ENCODE measurements around the gene APOL2.
"Not testable (repeated sequence)": the region's sequence is repeated elsewhere in the genome, so short reads cannot be mapped to it uniquely, and the experiment has no call there.

APOL2 gene

DNA sequence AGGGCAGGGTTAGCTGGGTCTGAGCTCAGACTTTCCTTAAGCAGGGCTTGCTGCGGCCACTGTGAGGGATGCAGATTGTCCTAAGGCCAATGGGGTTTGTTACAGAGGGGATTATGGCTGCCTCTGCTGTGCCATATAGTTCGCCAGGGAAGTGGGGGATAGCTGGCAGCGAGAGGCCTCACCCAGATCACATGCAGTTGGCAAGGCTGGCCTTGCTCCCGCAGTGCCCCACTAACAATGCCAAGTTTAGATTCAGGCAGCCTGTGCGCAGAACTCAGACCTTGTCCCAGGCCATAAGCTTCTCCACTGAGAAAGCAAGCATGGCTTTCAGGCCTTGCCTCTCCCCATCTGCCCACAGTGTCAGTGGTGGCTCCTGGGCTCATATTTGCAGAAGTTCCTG lies 4.7 kb upstream of the APOL2 start:
- DNase-seq (ENCODE audit: low read depth): no peak

DNA sequence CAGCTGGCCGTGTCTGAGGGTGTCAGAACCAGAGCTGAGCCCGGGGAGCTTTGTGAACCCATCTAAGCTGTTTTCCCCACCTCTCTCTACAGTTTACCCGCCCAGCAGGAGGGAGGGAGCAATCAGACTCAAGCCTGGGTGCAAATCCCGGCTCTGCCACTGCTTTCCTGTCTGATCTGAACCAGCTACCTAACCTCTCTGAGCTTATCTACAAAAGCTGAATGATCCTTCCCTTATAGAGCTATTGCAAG lies 252 bp downstream of the APOL2 start:
- DNase-seq (ENCODE audit: low read depth): no peak

GRCh38 chr22:36238373-36239149 lies 766 bp downstream of the APOL2 start:
- no peak for DNase-seq (ENCODE audit: low read depth)

- no peak for DNase-seq (ENCODE audit: low read depth)
Measured at GRCh38 chr22:36237462-36238372, 1.6 kb downstream of the APOL2 start.

GRCh38 chr22:36236388-36237319 lies 2.7 kb downstream of the APOL2 start:
- DNase-seq (ENCODE audit: low read depth): no peak

- no peak for DNase-seq (ENCODE audit: low read depth)
Measured at GRCh38 chr22:36235585-36235984, 3.7 kb downstream of the APOL2 start.

DNA sequence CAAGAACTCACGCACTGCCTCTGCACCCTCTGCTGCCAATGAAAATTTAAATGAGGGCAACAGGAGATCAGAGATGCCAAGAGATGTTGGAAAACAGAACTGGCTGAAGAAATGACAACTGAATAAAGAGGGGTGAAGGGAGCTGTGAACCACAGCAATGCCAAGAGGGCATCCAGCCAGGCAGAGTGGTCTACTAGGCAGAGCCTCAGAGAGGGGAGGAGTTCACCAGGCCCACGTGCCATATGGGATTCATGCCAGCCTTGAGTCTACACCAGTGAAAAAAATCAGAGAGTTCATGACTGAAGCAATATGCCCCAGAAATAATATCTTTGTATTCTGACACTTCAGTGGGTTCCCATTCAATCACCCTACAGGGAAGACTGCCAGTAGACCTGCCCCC lies 4.4 kb downstream of the APOL2 start:
- DNase-seq (ENCODE audit: low read depth): no peak

- no peak for DNase-seq (ENCODE audit: low read depth)
Measured at GRCh38 chr22:36234213-36234612, 5.1 kb downstream of the APOL2 start.

DNA sequence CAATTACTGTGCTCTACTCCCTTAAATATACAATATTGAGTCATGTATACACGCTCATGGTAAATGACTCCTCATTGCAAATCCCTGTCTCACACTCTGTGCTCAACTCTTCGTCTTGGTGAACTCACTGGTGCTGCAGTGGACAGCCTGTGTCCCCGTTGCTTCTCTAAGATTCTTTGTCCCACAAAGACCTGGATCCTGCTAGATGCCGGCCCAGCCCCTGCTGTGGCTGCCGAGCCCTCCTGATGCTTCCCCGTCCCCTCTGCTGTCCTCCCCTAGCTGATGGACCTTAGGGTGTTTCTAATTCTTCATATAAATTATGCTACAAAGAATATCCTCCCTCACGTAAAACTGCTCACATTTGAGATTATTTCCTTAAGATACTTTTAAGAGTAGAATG lies 5.5 kb downstream of the APOL2 start:
- no peak for DNase-seq (ENCODE audit: low read depth)

GRCh38 chr22:36232715-36233401 lies 6.5 kb downstream of the APOL2 start:
- no peak for DNase-seq (ENCODE audit: low read depth)

- DNase-seq (ENCODE audit: low read depth): not testable (repeated sequence)
Measured at GRCh38 chr22:36231051-36231450, 8.3 kb downstream of the APOL2 start.

- DNase-seq (ENCODE audit: low read depth): not testable (repeated sequence)
Measured at GRCh38 chr22:36229649-36230048, 9.7 kb downstream of the APOL2 start.

GRCh38 chr22:36228944-36229343 lies 10.4 kb downstream of the APOL2 start:
- DNase-seq (ENCODE audit: low read depth): no peak

DNA sequence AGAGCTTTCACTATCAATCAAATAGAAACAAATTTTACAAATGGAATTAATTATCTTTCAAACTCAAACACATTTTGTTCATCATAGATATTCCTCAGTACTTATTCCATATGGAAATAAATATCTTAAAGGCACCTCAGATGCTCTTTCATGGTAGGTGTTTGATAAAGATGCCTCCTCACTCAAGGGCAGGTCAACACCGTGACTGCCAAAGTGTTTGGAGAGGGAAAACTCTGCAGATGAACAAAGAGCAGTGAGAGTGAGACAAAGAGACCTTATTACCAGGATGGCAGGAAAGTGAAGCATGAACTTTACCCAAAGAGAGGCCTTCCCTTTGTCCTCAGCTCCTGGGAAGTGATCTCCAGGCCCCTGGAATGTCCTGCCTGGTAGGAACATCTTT lies 11.0 kb downstream of the APOL2 start:
- not testable (repeated sequence) for DNase-seq (ENCODE audit: low read depth)

- no peak for DNase-seq (ENCODE audit: low read depth)
Measured at GRCh38 chr22:36227806-36228205, 11.5 kb downstream of the APOL2 start.

DNA sequence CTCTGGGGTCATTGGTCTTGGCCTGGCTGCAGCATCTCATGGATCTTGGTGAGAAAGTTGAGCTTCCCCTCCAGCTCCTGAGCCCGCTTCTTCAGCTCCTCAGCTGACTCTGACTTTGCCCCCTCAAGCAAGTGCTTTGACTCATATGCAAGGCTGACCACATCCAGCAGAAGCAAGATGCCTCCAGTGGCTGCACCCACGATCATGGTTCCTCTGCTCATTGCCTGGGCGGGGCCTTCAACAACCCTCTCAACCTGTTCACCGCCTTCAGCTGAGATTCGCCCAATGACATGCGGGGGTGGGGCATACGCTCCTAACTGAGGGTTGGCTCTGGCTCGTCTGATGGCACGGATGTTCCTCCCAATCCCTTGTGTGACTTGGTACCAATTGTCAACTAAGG lies 11.9 kb downstream of the APOL2 start:
- no peak for DNase-seq (ENCODE audit: low read depth)

- no peak for DNase-seq (ENCODE audit: low read depth)
Measured at GRCh38 chr22:36226189-36226588, 13.1 kb downstream of the APOL2 start.

DNA sequence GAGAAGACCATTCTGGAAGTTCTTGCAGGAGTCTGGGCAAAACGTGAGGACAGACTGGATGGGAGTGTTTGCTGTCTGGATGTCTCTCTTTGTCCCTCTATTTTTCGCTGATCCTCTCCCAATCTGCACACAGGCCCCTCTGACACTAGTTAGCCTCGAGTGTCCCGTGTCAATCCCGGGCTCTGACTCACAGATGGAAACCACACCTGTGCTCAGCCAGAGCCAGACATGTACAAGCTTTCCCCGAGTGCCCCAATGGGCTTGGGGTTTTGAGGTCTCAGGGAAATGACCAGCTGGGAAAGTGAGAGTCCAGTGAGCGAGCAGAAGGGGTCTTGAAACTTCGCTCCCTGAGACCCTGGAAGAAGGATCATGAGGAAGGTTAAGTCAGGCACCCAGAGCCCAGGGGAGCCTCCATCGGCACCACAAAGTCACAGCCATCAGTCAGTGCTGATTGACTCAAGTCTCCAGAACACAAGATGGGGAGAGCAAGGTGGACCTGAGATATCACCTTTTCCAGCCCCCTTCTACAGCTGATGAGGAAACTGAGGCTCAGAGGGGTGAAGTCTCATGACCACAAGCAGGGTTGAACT lies 13.9 kb downstream of the APOL2 start:
- no peak for DNase-seq (ENCODE audit: low read depth)

- DNase-seq (ENCODE audit: low read depth): no peak
Measured at GRCh38 chr22:36224245-36224644, 15.1 kb downstream of the APOL2 start.

- no peak for DNase-seq (ENCODE audit: low read depth)
Measured at GRCh38 chr22:36223504-36223903, 15.8 kb downstream of the APOL2 start.

DNA sequence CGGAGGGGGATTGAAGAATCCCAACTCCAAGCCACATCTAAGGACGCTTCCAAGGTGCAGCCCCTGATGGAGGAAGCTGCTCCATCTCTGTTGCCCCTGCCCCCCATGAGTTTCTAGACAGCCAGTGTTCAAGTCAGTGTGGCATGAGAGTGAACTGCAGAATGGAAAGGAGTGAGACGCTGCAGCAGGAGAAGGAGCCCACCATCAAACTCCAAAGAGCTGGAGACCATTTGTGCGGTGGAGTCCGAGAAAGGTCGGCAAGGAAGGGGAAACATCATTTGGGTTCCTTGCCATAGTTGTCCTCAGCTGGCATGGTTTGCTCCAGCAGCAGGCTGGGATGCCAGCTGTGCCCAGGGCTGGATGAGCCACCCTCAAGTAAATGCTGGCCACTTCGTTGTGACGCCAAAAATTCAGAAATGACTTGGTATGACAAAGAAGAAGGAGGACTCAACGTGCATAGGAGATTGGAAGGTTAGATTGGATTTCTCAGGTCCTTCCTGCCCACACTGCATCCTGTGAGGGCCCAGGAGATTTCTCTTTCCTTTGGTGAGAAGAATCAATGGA lies 16.4 kb downstream of the APOL2 start:
- no peak for DNase-seq (ENCODE audit: low read depth)
